Fibroblast of lung (primary cell): ENCODE results near the gene CLEC16A. TPM values are rescaled to one million over a fixed set of nuclear protein-coding genes. Genes with fewer than 3 reads are reported as not detected.
A peak's percentile ranks its signal among the peaks of the same experiment; 100 is the strongest.

Source experiments
- DNase-seq, 2 donors: peaks; one replicate each; pipeline versions ENCODE4 v3.0.0 to v3.0.0-alpha.2; 2010; ENCODE audit warnings: low read depth in 2 of 2
- H2AFZ ChIP-seq: 2 replicates; pipeline ENCODE4 v1.5.1; 2012; ENCODE audit warnings: low read length, control low read depth, inconsistent platforms
- H3K27ac ChIP-seq: 2 replicates; pipeline ENCODE4 v1.5.1; 2011; ENCODE audit warnings: low read length, control low read depth; ENCODE audit not compliant: insufficient read depth
- H3K27me3 ChIP-seq: 2 replicates; pipeline ENCODE4 v1.5.1; 2011; ENCODE audit warnings: mild to moderate bottlenecking, low read length; ENCODE audit not compliant: control insufficient read depth, insufficient read depth
- H3K36me3 ChIP-seq: 2 replicates; pipeline ENCODE4 v1.5.1; 2011; ENCODE audit warnings: low read length; ENCODE audit not compliant: control insufficient read depth, insufficient read depth
- H3K4me1 ChIP-seq: 2 replicates; pipeline ENCODE4 v1.5.1; 2011; ENCODE audit warnings: low read length; ENCODE audit not compliant: control insufficient read depth, insufficient read depth; ENCODE audit errors: extremely low read depth
- H3K4me2 ChIP-seq: 2 replicates; pipeline ENCODE4 v1.5.1; 2011; ENCODE audit warnings: low read length, control low read depth; ENCODE audit not compliant: insufficient read depth; ENCODE audit errors: extremely low read depth
- H3K4me3 ChIP-seq, 4 experiments: fragments of 200-600 bp in 1 of 4; sonication (generic) in 1 of 4; replicated peaks in 1 of 4; 2 replicates each; pipeline ENCODE4 v1.5.1; 2011 to 2016; ENCODE audit warnings: low read length in 4 of 4, low read depth in 3 of 4, mild to moderate bottlenecking in 3 of 4, control low read depth in 2 of 4, inconsistent platforms in 1 of 4, mixed read lengths in 1 of 4; ENCODE audit not compliant: insufficient read depth in 1 of 4; ENCODE audit errors: control extremely low read depth in 1 of 4
- H3K79me2 ChIP-seq: 2 replicates; pipeline ENCODE4 v1.5.1; 2012; ENCODE audit warnings: mild to moderate bottlenecking, low read length, inconsistent platforms; ENCODE audit not compliant: control insufficient read depth, insufficient read depth
- H3K9ac ChIP-seq: 2 replicates; pipeline ENCODE4 v1.5.1; 2011; ENCODE audit warnings: mild to moderate bottlenecking, low read length, control low read depth; ENCODE audit not compliant: insufficient read depth
- H3K9me3 ChIP-seq: 2 replicates; pipeline ENCODE4 v1.5.1; 2012; ENCODE audit warnings: low read depth, low read length; ENCODE audit not compliant: control insufficient read depth, insufficient read depth
- H4K20me1 ChIP-seq: 2 replicates; pipeline ENCODE4 v1.5.1; 2011; ENCODE audit warnings: low read length; ENCODE audit not compliant: control insufficient read depth, insufficient read depth; ENCODE audit errors: extremely low read depth
- CTCF ChIP-seq, 2 donors: IDR thresholded peaks in 1 of 2; conservative IDR thresholded peaks in 1 of 2; 1 replicate in 1 of 2; 2 replicates in 1 of 2; pipeline ENCODE4 v1.5.1; 2011 to 2012; ENCODE audit warnings: low read length in 2 of 2, control low read depth in 1 of 2, inconsistent platforms in 1 of 2, low read depth in 1 of 2, mild to moderate bottlenecking in 1 of 2
- EZH2 ChIP-seq: IDR thresholded peaks from 2 replicates; pipeline ENCODE4 v1.5.1; 2012; ENCODE audit warnings: low read length, control low read depth, mild to moderate bottlenecking; ENCODE audit errors: missing control alignments
- polyA plus RNA-seq, 2 donors: library from polyadenylated mRNA; depleted of rRNA in 1 of 2; stranded (reverse) in 1 of 2; unstranded in 1 of 2; fragments of >200 nt; gene quantifications; 2 replicates each; pipeline ENCODE4 v1.2.1, GENCODE V29; 2011 to 2012; ENCODE audit warnings: missing spikeins in 1 of 2
- total RNA-seq: library from RNA; depleted of rRNA; stranded (reverse); fragments of >200 nt; gene quantifications from 2 replicates; pipeline ENCODE4 v1.2.1, GENCODE V29; 2014

The CLEC16A gene
- total and polyA plus RNA-seq, 2 donors (not counting 1 experiment from before 2014, with no cell fraction given) = 9.1 to 22.0 TPM

- H3K79me2 ChIP-seq = peaks cover 34% of the 10 kb centered on the region
These were observed 7.1 kb upstream of the CLEC16A start for GRCh38 chr16:10937068-10937859.

GRCh38 chr16:10938321-10938720, 6.0 kb upstream of the CLEC16A start:
- H4K20me1 ChIP-seq = peaks cover 2% of the 10 kb centered on the region

More at GRCh38 chr16:10937068-10937859, 7.1 kb upstream of the CLEC16A start:
- no peaks in the 10 kb centered on the region for H3K9me3 ChIP-seq
- H3K36me3 ChIP-seq = no peaks in the 10 kb centered on the region
- no peak for TF ChIP-seq CTCF (conservative IDR thresholded peaks at IDR 0.05 in 1 of 2, IDR thresholded peaks at IDR 0.05 in 1 of 2; ENCODE audit: low read depth in 1 of 2, low read length in 2 of 2)
- TF ChIP-seq EZH2 = no peak
- DNase-seq = no peak
- H3K9ac ChIP-seq = no peak overlapping the region
- no peaks in the 10 kb centered on the region for H3K27me3 ChIP-seq
- no peaks in the 10 kb centered on the region for H3K4me1 ChIP-seq
- no peak overlapping the region for H2AFZ ChIP-seq
- H3K27ac ChIP-seq = no peak overlapping the region
- H4K20me1 ChIP-seq = peaks cover 2% of the 10 kb centered on the region
- H3K4me3 ChIP-seq = peak overlapping the region in 1 of 4 experiments; percentile 94
- H3K4me2 ChIP-seq = peak overlapping the region; percentile 70

More at GRCh38 chr16:10938321-10938720, 6.0 kb upstream of the CLEC16A start:
- H3K27ac ChIP-seq = no peak overlapping the region
- H3K4me2 ChIP-seq = peak overlapping the region; percentile 34
- H3K79me2 ChIP-seq = peaks cover 34% of the 10 kb centered on the region
- no peaks in the 10 kb centered on the region for H3K9me3 ChIP-seq
- H2AFZ ChIP-seq = no peak overlapping the region
- DNase-seq = no peak
- peak overlapping the region in 1 of 4 experiments; percentile 94 for H3K4me3 ChIP-seq
- no peak overlapping the region for H3K9ac ChIP-seq
- no peaks in the 10 kb centered on the region for H3K36me3 ChIP-seq
- TF ChIP-seq EZH2 (no peak), CTCF (conservative IDR thresholded peaks at IDR 0.05 in 1 of 2, IDR thresholded peaks at IDR 0.05 in 1 of 2; ENCODE audit: low read depth in 1 of 2, low read length in 2 of 2) (no peak)
- peaks cover 4% of the 10 kb centered on the region for H3K4me1 ChIP-seq
- no peaks in the 10 kb centered on the region for H3K27me3 ChIP-seq
